SK-N-SH (cell line): Measurements from ENCODE around the gene IFI16. TPM values are rescaled to one million over a fixed set of nuclear protein-coding genes. Genes with fewer than 3 reads are reported as not detected.
A peak's percentile ranks its signal among the peaks of the same experiment; 100 is the strongest.
"Not testable (repeated sequence)": the region's sequence is repeated elsewhere in the genome, so short reads cannot be mapped to it uniquely, and the experiment has no call there.

Experiments
- CTCF ChIA-PET: fragments of 300-600, 350-600 bp; formaldehyde crosslinking; extraction: SDS; loops from one replicate; lab custom pipeline; 2021; lab: Yijun Ruan, JAX
- POLR2A ChIA-PET: fragments of 350-600 bp; sonication (Branson Sonifier 250); formaldehyde crosslinking; extraction: SDS; loops from one replicate; lab custom pipeline; 2020; ENCODE audit warnings: antibody characterized with exemption, inconsistent platforms; lab: Yijun Ruan, JAX
- DNase-seq: peaks from one replicate; pipeline ENCODE4 v3.0.0; 2012
- H2AFZ ChIP-seq: fragments of 200-600 bp; sonication (generic); 2 replicates; pipeline ENCODE4 v1.8.1; 2016; ENCODE audit warnings: antibody characterized with exemption, mild to moderate bottlenecking, low read depth
- H3F3A ChIP-seq: fragments of 200-600 bp; sonication (generic); replicated peaks from 2 replicates; pipeline ENCODE3; 2016; ENCODE audit warnings: antibody characterized with exemption, mild to moderate bottlenecking; ENCODE audit not compliant: insufficient read depth
- H3K27ac ChIP-seq, 2 experiments: fragments of 200-500 bp in 1 of 2; fragments of 200-600 bp in 1 of 2; sonication (Bioruptor generic) in 1 of 2; sonication (generic), shearing (Covaris generic) in 1 of 2; 2 replicates each; pipeline versions ENCODE4 v1.5.1 to v1.6.1; 2014 to 2016; ENCODE audit warnings: low read depth in 2 of 2, inconsistent platforms in 1 of 2, low read length in 1 of 2, mild to moderate bottlenecking in 1 of 2, mixed read lengths in 1 of 2
- H3K27me3 ChIP-seq: fragments of 200-600 bp; sonication (generic), shearing (Covaris generic); 2 replicates; pipeline ENCODE4 v1.6.1; 2016; ENCODE audit warnings: mixed run types; ENCODE audit not compliant: insufficient read depth
- H3K36me3 ChIP-seq, 2 experiments: fragments of 200-500 bp in 1 of 2; fragments of 200-600 bp in 1 of 2; sonication (Bioruptor generic) in 1 of 2; sonication (generic) in 1 of 2; replicated peaks in 1 of 2; 2 replicates each; pipeline versions ENCODE3 to v1.5.1; 2014 to 2016; ENCODE audit warnings: low read length in 1 of 2, mild to moderate bottlenecking in 1 of 2; ENCODE audit not compliant: insufficient read depth in 2 of 2, control insufficient read depth in 1 of 2
- H3K4me1 ChIP-seq, 2 experiments: fragments of 200-500 bp in 1 of 2; fragments of 200-600 bp in 1 of 2; sonication (Bioruptor generic) in 1 of 2; sonication (generic), shearing (Covaris generic) in 1 of 2; 2 replicates each; pipeline versions ENCODE4 v1.5.1 to v1.6.1; 2014 to 2016; ENCODE audit warnings: low read depth in 1 of 2, low read length in 1 of 2, mixed run types in 1 of 2; ENCODE audit not compliant: insufficient read depth in 2 of 2, control insufficient read depth in 1 of 2
- H3K4me2 ChIP-seq: fragments of 200-600 bp; sonication (generic), shearing (Covaris generic); 2 replicates; pipeline ENCODE4 v1.6.1; 2017; ENCODE audit warnings: mixed run types
- H3K4me3 ChIP-seq, 2 experiments: fragments of 200-500 bp in 1 of 2; fragments of 200-600 bp in 1 of 2; sonication (Bioruptor generic) in 1 of 2; sonication (generic), shearing (Covaris generic) in 1 of 2; 2 replicates each; pipeline versions ENCODE4 v1.5.1 to v1.8.1; 2014 to 2016; ENCODE audit warnings: low read depth in 2 of 2, inconsistent platforms in 1 of 2, low read length in 1 of 2, mild to moderate bottlenecking in 1 of 2, mixed read lengths in 1 of 2, moderate library complexity in 1 of 2
- H3K79me2 ChIP-seq: fragments of 200-600 bp; sonication (generic); 2 replicates; pipeline ENCODE4 v1.8.1; 2017; ENCODE audit warnings: mild to moderate bottlenecking; ENCODE audit not compliant: insufficient read depth
- H3K9ac ChIP-seq: fragments of 200-600 bp; sonication (generic); 2 replicates; pipeline ENCODE4 v1.6.1; 2017; ENCODE audit warnings: mixed run types
- H3K9me2 ChIP-seq: fragments of 200-600 bp; sonication (generic); 2 replicates; pipeline ENCODE4 v1.6.1; 2017; ENCODE audit warnings: mixed run types
- H3K9me3 ChIP-seq: fragments of 200-600 bp; sonication (generic); 2 replicates; pipeline ENCODE4 v1.6.1; 2017; ENCODE audit warnings: mixed run types, mild to moderate bottlenecking, moderate library complexity
- H4K20me1 ChIP-seq: fragments of 200-600 bp; sonication (generic); 2 replicates; pipeline ENCODE4 v1.6.1; 2017; ENCODE audit warnings: mild to moderate bottlenecking, mixed run types; ENCODE audit not compliant: insufficient read depth
- FOXM1 ChIP-seq: IDR thresholded peaks from 2 replicates; pipeline ENCODE4 v1.4.0; 2012; ENCODE audit warnings: low read depth, mild to moderate bottlenecking
- GATA2 ChIP-seq: sonication (generic); formaldehyde crosslinking; IDR thresholded peaks from 2 replicates; pipeline ENCODE4 v1.5.0; 2020; ENCODE audit warnings: mild to moderate bottlenecking, missing genetic modification reagents
- MEF2A ChIP-seq: IDR thresholded peaks from 2 replicates; pipeline ENCODE4 v1.4.0; 2012; ENCODE audit warnings: low read depth, borderline replicate concordance
- NRF1 ChIP-seq: IDR thresholded peaks from 2 replicates; pipeline ENCODE4 v1.6.1; 2012; ENCODE audit warnings: low read depth, mild to moderate bottlenecking, low read length
- POLR2AphosphoS5 ChIP-seq: IDR thresholded peaks from 2 replicates; pipeline ENCODE4 v1.6.1; 2012; ENCODE audit warnings: low read depth, low read length
- RFX5 ChIP-seq: IDR thresholded peaks from 2 replicates; pipeline ENCODE4 v1.6.1; 2012; ENCODE audit warnings: mild to moderate bottlenecking, improper control_type of control experiment, low read length
- SIN3A ChIP-seq: IDR thresholded peaks from 2 replicates; pipeline ENCODE4 v1.6.1; 2012; ENCODE audit warnings: low read depth, mild to moderate bottlenecking, low read length, moderate library complexity, borderline replicate concordance
- TAF1 ChIP-seq: IDR thresholded peaks from 2 replicates; pipeline ENCODE4 v1.6.1; 2012; ENCODE audit warnings: low read depth, mild to moderate bottlenecking, low read length, moderate library complexity, borderline replicate concordance
- TEAD4 ChIP-seq: IDR thresholded peaks from 2 replicates; pipeline ENCODE4 v1.4.0; 2012; ENCODE audit warnings: mild to moderate bottlenecking, borderline replicate concordance; ENCODE audit not compliant: insufficient read depth
- WGBS: methylation state at CpG from one replicate; pipeline ENCODE4 v1.1.6; 2017; ENCODE audit warnings: low lambda C conversion rate; 5-methylcytosine and 5-hydroxymethylcytosine counted together
- polyA plus RNA-seq, 3 experiments: library from polyadenylated mRNA; depleted of rRNA; stranded (reverse); fragments of >200 nt; gene quantifications; 2 replicates each; pipeline ENCODE4 v1.2.3, GENCODE V29; 2012
- TF ChIP-seq, protein P1 (sequence below): fragments of 150-350 bp; IDR thresholded peaks from 2 replicates; pipeline ENCODE4 v1.6.1; 2017; ENCODE audit warnings: antibody characterized with exemption, low read length, low read depth, borderline replicate concordance
- TF ChIP-seq, protein P2 (sequence below): IDR thresholded peaks from 2 replicates; pipeline ENCODE4 v1.4.0; 2012; ENCODE audit warnings: low read depth, borderline replicate concordance

Gene IFI16
- polyA plus RNA-seq, 1 of the 3 experiments (the other 2 are of a cell fraction), result 56.1 TPM

DNA sequence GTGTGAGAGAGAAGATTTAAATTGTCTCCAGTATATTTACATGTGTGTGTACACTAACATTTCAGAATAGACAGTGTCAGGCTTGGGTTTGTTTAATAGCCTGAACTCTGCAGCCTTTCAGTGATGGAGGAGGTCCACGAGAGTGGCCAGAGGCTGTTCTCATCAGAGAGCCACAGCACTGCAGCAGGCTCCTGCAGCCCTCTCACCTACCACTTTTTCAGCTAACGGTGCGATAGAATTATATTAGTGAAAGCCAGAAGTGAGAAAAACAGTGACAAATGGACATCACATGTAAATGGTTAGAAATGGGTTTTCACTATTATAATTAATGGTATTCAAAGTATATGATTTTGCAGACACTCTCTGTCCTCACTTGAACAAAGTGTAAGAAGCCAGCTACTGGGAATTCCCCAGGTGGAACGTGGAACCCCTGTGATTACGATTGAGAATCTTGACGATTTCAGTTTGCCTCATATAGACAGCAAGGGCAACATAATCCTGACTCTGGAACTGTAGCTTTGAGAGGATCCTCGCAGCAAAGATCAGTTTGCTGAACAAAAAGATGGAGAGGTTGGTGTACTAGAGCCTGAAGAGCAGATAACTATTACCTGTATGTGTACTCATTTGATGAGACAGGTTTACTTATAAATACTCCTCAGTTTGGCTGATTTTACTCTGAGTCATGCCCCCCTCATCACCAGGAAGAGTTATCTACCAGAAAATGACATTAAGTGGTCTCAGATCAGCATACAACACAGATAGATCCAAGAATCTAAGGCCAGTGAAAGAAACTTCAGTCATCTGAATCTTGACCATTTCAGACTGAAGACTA, 31.4 kb downstream of the IFI16 start:
- ChIA-PET CTCF (no interaction called here), POLR2A (no interaction called here)
- WGBS, result 47% methylated on average over 7 of the region's 7 CpGs
- H3K79me2 ChIP-seq, result no peaks in the 10 kb centered on the region
- no peaks in the 10 kb centered on the region for H4K20me1 ChIP-seq
- H3K27ac ChIP-seq, result peak overlapping the region; percentile 55 to 80; a peak in 3 of 4 replicates
- TF ChIP-seq MEF2A (no peak), RFX5 (no peak), SIN3A (no peak), NRF1 (no peak), TAF1 (no peak), POLR2AphosphoS5 (no peak), TEAD4 (no peak), FOXM1 (no peak), GATA2 (no peak)
- TF ChIP-seq, protein P1, sequence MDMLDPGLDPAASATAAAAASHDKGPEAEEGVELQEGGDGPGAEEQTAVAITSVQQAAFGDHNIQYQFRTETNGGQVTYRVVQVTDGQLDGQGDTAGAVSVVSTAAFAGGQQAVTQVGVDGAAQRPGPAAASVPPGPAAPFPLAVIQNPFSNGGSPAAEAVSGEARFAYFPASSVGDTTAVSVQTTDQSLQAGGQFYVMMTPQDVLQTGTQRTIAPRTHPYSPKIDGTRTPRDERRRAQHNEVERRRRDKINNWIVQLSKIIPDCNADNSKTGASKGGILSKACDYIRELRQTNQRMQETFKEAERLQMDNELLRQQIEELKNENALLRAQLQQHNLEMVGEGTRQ, result no peak
- TF ChIP-seq, protein P2, sequence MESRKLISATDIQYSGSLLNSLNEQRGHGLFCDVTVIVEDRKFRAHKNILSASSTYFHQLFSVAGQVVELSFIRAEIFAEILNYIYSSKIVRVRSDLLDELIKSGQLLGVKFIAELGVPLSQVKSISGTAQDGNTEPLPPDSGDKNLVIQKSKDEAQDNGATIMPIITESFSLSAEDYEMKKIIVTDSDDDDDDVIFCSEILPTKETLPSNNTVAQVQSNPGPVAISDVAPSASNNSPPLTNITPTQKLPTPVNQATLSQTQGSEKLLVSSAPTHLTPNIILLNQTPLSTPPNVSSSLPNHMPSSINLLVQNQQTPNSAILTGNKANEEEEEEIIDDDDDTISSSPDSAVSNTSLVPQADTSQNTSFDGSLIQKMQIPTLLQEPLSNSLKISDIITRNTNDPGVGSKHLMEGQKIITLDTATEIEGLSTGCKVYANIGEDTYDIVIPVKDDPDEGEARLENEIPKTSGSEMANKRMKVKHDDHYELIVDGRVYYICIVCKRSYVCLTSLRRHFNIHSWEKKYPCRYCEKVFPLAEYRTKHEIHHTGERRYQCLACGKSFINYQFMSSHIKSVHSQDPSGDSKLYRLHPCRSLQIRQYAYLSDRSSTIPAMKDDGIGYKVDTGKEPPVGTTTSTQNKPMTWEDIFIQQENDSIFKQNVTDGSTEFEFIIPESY, result no peak
- peak overlapping the region; percentile 30; the same call in 1 of the 2 replicates for H3K9ac ChIP-seq
- DNase-seq, result no peak
- H2AFZ ChIP-seq, result no peak overlapping the region
- H3K4me1 ChIP-seq, result peaks cover 0 to 19% of the 10 kb centered on the region in 2 experiments; a peak in 2 of 4 replicates
- H3K9me3 ChIP-seq, result no peaks in the 10 kb centered on the region
- H3K27me3 ChIP-seq, result no peaks in the 10 kb centered on the region
- H3K4me3 ChIP-seq, result 0 out of 4 replicates have a peak overlapping the region, but pooled peaks of 1 of the 2 experiments have one; percentile 7
- H3F3A ChIP-seq, result peaks cover 19% of the 10 kb centered on the region
- H3K9me2 ChIP-seq, result no peaks in the 10 kb centered on the region
- no peak overlapping the region; the same call in 1 of the 2 replicates for H3K4me2 ChIP-seq
- peaks cover 53 to 58% of the 10 kb centered on the region in 2 experiments for H3K36me3 ChIP-seq

DNA sequence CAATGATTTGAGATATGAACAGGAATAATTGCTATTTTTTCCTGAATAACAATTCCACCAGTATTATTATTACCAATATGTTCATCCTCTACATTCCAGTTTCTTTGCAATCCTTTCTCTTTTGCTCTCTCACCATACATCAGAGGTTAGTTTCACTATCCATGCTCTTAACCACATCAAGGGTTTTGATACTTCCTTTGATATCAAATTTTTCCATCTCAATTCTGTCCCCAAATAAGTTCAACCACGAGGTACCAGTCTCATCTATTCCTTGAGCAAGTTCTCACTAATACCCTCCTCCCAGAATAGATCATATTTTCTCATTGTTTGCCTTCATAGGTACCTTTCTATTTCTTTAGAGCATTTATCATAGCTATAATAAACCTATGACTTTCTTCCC, 36.8 kb downstream of the IFI16 start:
- H2AFZ ChIP-seq, H3K9ac ChIP-seq: not testable (repeated sequence)
- WGBS, result 11% methylated on average over 1 of the region's 1 CpG

More for the DNA sequence above, 36.8 kb downstream of the IFI16 start:
- H3K9me2 ChIP-seq, H3K4me2 ChIP-seq, H3K9me3 ChIP-seq, H3K4me3 ChIP-seq, CTCF ChIA-PET, H3K27me3 ChIP-seq, POLR2A ChIA-PET, H3F3A ChIP-seq, DNase-seq, H3K4me1 ChIP-seq, H3K27ac ChIP-seq, H3K79me2 ChIP-seq, H4K20me1 ChIP-seq: not testable (repeated sequence)
- H3K36me3 ChIP-seq, result peaks cover 53 to 56% of the 10 kb centered on the region in 2 experiments
